AG04449 (cell line): Measurements from ENCODE around the gene ESPNL.

ENCODE experiments used
- CTCF ChIA-PET: fragments of 350-600 bp; formaldehyde crosslinking; extraction: SDS; loops from one replicate; lab custom pipeline; 2021; ENCODE audit warnings: antibody characterized with exemption; lab: Yijun Ruan, JAX
- POLR2A ChIA-PET: fragments of 400-600, 350-600 bp; formaldehyde crosslinking; extraction: SDS; loops from one replicate; lab custom pipeline; 2020; ENCODE audit warnings: antibody characterized with exemption, inconsistent platforms; lab: Yijun Ruan, JAX
- DNase-seq: peaks from one replicate; pipeline ENCODE4 v3.0.0-alpha.2; 2010; ENCODE audit warnings: low read depth, low spot score
- H3K4me3 ChIP-seq: 2 replicates; pipeline ENCODE4 v1.5.1; 2011; ENCODE audit warnings: low read depth, mild to moderate bottlenecking, control low read depth, low read length
- CTCF ChIP-seq: IDR thresholded peaks from one replicate; pipeline ENCODE4 v1.5.1; 2011; ENCODE audit warnings: mild to moderate bottlenecking, moderate library complexity, low read length, control low read depth, inconsistent platforms; ENCODE audit not compliant: insufficient read depth; ENCODE audit errors: missing control alignments

ESPNL gene

GRCh38 chr2:238117199-238118154 lies 17.3 kb downstream of the ESPNL start:
- H3K4me3 ChIP-seq: no peak overlapping the region
- ChIA-PET POLR2A (no interaction called here), CTCF (no interaction called here)
- DNase-seq: no peak
- no peak for TF ChIP-seq CTCF

- POLR2A ChIA-PET: interaction anchor here (0.6 kb wide), 1 partner anchor 18 kb away, joined by 3 read pairs; no protein-coding TSS in a partner anchor
- CTCF ChIA-PET: interaction anchor here (0.7 kb wide), 1 partner anchor 9 kb away, joined by 3 read pairs; no protein-coding TSS in a partner anchor
- no peak for DNase-seq
Measured at GRCh38 chr2:238119756-238120462, 19.8 kb downstream of the ESPNL start.

GRCh38 chr2:238120463-238121298 lies 20.5 kb downstream of the ESPNL start:
- TF ChIP-seq CTCF: no peak
- ChIA-PET CTCF (no interaction called here), POLR2A (interaction anchor here (0.6 kb wide), 1 partner anchor 17 kb away, joined by 3 read pairs; no protein-coding TSS in a partner anchor)
- no peak for DNase-seq
- no peak overlapping the region for H3K4me3 ChIP-seq

More at GRCh38 chr2:238119756-238120462, 19.8 kb downstream of the ESPNL start:
- no peak for TF ChIP-seq CTCF
- no peak overlapping the region for H3K4me3 ChIP-seq

GRCh38 chr2:238121511-238122286 lies 21.6 kb downstream of the ESPNL start:
- H3K4me3 ChIP-seq: no peak overlapping the region
- no peak for TF ChIP-seq CTCF
- no peak for DNase-seq
- ChIA-PET POLR2A (no interaction called here), CTCF (no interaction called here)

GRCh38 chr2:238122287-238123217 lies 22.4 kb downstream of the ESPNL start:
- H3K4me3 ChIP-seq: no peak overlapping the region
- no peak for DNase-seq
- TF ChIP-seq CTCF: no peak
- ChIA-PET POLR2A (no interaction called here), CTCF (no interaction called here)
